Occipital lobe (tissue), 2 donors: ENCODE measurements around the gene PITPNM2. TPM values are rescaled to one million over a fixed set of nuclear protein-coding genes. Genes with fewer than 3 reads are reported as not detected.

ENCODE experiments used
- DNase-seq: peaks from one replicate; lab custom pipeline; 2025; lab: John Stamatoyannopoulos, UW
- total RNA-seq: library from RNA; depleted of rRNA; stranded (reverse); fragments of >200 nt; gene quantifications from one replicate; pipeline ENCODE4 v1.2.3, GENCODE V29; 2014

Gene PITPNM2
- total RNA-seq = 9.0 TPM

DNA sequence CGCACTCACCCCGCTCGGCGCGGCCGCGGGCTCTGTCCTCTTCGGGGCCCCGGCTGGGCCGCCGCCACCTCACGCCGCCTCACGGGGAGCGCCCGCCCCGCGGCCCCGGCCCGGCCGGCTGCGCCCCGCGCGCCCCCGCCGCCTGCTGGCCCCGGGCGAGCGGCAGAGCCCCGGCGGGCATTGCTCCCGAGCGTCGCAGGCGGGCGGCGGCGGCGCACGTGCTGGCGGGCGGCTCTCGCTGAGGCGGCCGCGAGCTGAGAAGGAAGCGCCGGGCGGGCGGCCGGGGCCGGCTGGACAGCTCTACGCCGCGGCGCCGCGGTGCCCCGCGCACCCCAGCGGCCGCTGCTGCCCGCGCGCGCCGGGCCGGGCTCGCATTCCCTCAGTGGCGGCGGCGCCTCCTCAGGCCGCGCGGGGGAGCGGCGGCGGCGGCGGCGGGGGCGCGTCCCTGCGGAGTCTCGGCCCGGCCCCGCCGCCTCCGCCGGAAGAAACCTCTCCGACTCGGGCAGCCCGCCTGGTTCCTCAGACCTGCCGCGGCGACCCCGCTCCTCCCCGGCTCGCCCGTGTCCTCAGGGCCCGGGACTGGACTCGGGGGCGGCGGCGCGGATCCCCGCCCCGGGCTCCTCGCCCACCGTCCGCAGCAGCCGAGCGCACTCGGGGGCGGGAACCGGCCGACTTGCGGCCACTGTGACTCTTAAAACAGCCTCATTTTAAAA, at the start of gene PITPNM2:
TSS of gene PITPNM2 (minus strand) at position 347 of the 713 bp plus-strand sequence. CDS start 116,500 bp downstream, outside the sequence.
- no peak for DNase-seq

DNA sequence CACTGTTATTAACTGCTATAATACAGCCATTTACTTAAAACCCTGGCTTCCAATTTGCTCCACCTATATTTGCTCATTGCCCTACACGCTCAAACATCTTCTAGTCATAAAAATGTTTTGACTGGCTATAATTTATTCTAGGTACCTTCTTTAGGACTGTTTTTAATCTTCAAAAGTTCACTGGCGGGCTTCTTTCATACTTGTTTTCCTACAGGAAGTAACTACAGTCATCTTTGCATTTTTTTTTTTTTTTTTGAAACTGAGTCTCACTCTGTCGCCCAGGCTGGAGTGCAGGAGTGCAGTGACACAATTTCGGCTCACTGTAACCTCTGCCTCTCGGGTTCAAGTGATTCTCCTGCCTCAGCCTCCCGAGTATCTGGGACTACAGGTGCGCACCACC, 49.5 kb upstream of the PITPNM2 start:
- DNase-seq = no peak

DNA sequence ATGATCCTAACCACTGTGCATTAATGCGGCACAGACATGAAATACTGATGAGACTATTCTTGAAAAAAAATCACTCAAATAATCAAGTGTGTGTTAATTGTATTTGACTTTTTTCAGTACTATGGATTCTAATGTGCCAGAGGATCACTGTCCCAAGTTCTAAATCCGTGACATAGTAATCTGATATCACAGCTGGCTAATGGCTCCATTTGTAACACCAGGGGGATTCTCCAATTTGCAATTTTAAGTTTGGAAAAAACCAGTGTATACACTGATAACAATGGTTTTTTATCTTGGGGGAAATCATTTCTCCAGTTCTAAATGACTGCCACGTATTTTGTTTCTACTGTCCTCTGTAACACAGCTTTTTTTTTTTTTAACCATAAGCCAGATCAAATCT, 49.0 kb upstream of the PITPNM2 start:
- DNase-seq = no peak

DNA sequence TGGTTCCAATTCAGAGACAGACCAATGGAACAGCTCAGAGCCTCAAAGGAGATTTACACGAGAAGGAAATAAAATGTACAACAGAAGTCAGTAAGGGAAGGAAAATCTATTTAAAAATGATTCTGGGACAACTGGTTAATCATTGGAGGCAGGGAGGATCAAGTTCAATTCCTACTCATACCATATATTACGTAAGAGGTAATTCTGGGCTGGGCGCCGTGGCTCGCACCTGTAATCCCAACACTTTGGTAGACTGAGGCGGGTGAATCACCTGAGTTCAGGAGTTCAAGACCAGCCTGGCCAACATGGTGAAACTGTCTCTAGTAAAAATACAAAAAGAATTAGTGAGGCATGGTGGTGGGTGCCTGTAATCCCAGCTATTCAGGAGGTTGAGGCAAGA, 36.7 kb upstream of the PITPNM2 start:
- no peak for DNase-seq

DNA sequence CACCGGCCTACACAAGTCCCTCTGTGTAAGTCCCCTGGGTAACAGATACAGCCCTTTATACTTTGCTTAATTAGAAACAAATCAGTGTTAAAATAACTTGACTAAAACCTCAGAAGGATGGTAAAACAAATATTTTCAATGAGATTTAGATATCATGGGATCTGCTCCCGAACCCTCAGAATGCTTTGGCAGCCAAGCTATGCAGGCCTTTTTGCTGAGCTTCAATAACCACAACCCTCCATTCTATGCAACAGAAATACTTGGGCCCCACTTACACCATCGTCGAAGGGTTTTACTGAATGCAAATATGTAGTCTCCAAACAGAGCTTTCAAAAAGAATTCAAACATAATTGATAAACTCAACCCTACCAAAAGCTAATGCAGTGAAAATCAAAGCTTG, 29.3 kb upstream of the PITPNM2 start:
- DNase-seq = no peak

DNA sequence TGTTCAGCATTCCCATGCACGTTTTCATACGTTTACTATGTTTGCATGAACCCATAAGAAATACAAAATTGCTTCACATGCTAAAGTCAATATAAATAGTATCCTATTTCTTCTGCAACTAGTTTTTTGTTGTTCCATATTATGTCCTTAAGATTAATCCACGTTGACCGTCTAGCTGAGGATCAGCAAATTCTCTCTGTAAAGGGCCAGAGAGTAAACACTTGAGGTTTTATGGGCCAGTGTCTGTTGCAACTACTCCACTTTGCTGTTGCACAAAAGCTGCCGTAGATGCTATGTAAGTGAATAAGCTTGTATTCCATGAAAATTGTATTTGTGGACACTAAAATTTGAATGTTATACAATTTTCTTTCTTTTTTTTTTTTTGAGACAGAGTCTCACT, 21.1 kb upstream of the PITPNM2 start:
- no peak for DNase-seq

DNA sequence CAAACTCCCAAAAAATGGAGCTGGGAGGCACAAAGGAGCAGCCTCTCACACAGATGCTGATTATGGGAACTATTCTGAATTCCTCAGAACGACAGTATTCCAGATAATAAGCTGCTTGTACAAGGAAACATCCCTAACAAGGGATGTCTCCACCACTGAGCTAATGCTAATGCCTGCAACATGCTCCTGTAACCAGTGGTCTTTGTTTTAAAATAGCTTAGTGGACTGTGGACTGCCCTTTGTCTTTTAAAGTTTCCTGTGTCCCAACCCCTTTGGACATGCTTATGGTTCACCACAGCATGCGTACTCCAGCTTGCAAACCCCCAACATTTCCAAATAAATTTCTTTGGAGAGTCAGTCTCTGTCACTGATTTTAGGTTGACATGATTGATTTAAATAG, 16.4 kb upstream of the PITPNM2 start:
- no peak for DNase-seq

DNA sequence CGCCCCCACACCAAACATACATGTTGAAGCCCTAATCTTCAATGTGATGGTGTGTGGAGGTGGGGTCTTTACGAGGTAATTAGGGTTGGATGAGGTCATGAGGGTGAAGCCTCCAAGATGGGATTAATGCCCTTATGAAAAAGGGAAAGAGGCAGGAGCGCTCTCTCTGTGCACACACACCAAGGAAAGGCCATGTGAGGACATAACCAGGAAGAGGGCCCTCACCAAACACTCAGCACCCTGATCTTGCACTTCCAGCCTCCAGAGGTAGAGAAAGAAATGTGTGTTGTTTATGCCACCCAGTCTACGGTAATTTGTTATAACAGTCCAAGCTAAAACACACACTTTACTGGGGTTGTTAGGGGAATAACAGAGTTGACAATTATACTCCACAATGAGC, 14.6 kb upstream of the PITPNM2 start:
- no peak for DNase-seq

DNA sequence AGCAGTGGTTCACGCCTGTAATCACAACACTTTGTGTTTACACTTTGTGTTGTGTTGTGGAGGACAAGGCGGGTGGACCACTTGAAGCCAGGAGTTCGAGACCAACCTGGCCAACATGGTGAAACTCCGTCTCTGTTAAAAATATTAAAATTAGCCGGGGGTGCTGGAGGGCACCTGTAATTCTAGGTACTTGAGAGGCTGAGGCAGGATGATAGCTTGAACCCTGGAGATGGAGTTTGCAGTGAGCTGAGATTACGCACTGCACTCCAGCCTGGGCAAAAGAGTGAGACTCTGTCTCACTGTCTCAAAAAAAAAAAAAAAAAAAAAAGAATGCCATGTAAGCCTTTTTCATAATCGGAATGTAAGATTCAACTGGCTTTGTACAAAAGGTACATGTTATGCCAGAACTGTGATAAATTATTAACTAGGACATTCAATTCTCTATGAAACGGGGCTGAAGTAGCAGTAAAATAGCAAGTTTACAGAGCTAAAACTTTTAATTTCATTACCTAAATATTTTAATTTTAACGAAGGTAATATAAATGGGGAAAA, 13.9 kb upstream of the PITPNM2 start:
- DNase-seq = no peak

DNA sequence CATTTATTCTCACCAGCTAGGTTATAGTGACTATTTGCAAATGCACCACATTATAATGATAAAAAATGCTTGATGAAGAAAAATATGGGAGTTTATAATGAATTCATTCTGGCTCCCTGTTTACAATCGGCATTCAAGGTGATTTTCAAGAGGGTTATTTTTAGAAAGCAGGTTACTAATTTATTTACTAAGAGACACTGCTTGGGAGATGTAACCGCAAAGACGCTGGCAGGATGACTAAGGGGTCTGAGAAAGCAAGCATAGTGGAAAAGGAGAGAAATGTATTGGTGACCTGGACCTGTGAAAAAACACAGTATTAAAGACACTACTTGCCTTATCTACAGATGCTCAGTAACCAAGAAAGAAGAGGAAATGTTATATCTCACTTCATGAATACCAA, 13.3 kb upstream of the PITPNM2 start:
- DNase-seq = no peak

DNA sequence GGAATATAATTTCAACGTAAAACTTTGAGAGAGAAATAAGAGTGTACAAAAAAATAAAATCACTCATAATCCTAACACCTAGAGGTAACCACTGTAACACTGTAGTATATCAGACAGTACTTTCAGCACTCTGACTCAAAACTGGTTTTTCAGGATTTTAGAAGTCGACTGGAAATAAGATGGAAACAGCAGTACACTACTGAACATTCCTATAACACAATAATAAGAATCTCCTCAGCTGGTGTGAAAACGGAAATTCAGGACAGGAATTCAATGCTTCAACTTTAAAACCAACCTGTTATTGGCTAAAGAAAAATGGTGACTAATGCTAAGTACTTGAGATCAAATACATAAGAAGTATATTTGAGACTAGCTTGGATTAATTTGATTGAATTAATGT, 12.3 kb upstream of the PITPNM2 start:
- no peak for DNase-seq

DNA sequence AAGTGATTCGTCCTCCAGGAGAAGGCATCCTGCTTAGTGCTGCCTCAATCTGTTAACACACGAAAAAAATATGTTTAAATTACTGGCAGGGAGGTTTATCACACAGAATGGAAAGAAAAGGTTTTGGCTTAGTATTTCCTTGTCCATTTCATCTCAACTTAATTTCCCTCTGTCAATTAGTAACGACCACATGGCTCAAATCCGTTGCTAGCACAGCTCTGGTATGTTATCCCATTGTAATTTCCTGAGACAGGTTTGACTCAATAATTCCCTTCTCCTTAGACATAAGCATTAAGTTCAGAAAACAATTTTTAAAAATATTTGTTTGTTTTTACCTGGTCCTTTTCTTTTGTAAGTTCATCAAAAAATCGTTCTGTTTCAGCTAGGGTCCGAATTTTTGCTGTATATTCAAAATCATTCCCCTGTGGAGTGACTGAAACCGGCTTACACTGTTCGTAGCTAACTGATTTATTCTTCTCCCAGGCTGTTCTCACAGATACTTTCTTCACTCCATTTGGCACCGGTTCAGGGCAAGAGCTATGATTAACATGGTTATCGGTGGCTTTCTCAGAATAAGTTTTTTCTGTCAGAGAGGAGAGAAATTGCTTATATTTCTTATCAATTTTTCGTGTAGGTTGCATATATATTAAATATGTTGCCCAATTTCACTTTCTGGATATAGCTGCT, 10.1 kb upstream of the PITPNM2 start:
- DNase-seq = no peak

DNA sequence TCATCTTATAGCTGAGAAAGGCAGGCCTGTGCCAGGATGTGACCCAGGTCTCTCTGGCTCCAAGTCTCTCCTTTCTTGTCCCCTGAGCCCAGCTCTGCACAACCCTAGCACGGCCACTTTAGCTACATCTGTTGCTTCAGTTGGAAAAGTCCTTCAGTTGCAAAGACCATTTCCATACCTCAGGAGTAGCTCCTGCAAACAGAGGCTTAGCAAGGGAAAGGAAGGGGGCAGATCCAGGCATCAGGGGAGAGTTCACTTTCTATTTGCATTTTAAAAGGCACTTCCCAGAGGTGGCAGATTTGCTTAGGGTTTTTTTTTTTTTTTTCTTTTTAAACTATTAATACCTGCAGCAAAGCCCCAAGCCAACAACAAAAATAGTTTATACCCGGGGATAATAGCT, 3.0 kb upstream of the PITPNM2 start:
- DNase-seq = no peak

DNA sequence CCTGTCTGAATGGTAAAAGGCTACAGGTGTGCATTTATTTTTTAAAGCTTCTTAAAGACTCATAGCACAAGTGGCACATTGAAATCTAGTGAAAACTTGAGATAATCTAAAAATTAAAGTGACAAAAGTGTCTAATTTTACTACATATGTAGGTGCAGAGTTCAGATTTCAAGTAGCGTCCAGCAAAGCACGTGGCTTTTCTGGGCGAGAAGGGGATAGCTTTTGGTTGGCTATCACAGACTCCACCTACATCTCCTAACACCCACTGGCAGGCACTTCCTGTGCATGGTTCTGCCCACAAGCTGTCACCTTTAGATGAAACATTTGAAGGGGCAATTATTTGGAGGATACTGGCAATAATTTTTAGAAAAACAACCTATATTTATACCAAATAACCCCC, 1.9 kb upstream of the PITPNM2 start:
- DNase-seq = no peak

DNA sequence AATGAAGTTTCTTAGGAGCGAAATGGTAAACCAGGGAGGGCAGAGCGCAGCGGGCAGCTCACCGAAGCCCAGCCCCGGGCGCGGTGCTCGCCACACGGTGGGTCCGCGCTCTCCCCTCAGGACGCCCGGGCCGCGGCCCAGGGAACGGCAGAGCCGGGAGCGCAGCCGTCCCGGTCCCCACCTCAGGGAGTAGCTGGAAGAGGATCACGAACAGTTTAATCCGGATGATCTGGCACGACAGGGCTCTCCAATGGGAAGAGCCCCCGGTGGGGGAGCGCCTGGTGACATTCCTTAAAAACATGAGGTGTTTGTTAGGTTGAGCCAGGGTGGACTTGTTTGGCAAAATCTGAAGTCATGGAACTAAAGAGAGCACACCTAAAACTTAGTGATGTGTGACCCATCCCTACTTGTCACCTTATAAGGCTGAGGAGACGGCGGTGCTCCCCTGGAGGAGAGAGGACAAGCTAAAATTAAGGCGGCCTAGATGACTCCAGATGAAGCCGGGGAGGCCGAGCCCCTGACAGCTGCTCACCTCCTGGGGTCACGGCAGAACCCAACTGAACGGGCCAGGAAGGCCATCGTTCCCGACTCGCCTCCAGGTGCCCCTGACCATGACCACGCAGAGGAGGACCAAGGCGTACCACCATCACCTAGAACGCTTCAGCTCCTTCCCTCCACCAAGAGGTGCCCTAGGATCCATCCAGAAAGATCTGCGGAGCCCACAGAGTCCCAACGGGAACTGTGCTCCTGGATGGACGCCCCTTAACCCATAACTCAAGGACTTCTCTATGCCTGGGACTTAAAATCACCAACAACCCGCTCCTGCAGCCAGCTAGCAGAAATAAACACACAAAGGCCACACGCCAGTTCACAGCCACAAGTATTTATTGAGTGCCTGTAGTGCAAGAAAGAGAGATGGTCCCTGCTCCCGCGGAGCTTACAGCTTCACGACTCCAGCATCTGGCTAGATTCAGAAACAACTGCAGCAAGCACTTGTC, 866 bp upstream of the PITPNM2 start:
- no peak for DNase-seq

DNA sequence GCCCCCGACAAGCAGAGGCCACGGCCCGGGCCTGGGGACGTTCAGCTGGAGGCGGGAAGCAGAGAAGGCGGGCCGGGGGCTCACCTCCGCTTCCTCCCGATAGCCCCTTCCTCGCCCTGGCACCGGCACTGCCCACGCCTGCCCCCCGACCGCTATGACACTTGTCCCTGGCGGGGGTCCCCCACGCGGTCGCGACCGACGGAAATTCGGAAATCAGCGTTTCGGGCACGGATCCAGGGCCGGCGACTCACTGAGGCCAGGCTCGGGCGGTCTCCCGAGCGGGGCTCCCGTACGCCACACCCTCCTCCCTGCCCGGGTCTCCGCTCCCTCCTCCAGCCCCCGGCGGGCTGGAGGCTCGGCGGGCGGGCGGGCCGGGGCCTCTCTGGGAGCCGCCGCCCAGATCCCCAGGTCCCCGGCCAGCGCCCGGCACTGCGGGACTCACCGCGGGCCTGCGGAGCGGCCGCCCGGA, 581 bp downstream of the PITPNM2 start:
- no peak for DNase-seq

DNA sequence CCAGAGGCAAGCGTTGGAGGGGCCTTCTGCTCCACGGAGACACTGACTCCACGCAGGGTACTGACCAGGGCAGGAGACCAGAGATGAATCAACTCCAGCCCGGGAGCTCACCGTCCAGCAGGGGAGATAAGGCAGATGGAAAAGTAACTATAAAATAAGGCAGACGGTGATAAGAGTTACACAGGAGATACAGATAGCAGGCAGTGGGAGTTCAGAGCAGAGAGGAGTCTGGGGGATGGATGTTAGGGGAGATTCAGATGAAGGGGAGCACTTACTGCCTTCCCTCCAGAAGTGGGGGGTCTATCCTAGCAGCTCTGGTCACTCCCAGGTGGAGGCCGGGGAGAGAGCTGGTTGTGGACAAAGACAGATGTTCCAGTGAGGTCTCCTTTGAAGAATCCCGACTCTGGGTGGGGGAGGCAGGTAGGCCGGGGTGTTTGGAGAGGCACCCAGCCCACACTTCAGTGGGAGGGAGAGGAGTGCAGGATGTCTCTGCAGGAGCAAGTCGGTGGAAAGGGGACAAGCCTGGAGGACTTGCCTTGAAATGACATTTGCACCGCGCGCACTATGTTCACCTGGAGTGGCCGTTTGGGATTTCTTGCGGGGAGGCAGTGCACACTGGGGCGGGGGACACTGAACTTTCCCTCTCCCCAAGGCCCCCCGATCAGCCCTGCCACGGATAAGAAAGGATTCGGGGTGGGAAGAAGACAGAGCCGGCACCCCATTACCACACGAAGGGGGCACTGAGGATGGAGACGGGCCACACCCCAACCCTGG, 1.2 kb downstream of the PITPNM2 start:
- DNase-seq = no peak

DNA sequence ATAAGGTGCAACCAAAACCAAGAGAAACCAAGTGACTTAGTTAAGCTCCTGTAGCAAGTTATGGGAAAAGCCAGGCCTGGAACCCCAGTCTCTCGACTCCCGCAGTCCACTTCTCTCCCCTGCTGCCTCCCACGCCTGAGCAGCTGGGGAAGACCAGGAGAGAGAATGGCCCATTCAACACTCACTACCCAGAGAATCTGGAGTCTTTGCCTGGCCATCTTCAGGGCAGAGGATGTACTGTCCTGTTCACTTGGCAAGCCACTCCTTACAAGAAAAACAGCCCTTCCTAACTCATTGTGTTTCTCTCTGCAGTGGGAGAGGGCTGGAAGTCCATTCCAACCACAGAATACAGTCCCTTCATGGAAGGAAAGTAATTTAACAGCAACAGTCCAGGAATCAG, 1.8 kb downstream of the PITPNM2 start:
- peak; percentile 13 for DNase-seq

DNA sequence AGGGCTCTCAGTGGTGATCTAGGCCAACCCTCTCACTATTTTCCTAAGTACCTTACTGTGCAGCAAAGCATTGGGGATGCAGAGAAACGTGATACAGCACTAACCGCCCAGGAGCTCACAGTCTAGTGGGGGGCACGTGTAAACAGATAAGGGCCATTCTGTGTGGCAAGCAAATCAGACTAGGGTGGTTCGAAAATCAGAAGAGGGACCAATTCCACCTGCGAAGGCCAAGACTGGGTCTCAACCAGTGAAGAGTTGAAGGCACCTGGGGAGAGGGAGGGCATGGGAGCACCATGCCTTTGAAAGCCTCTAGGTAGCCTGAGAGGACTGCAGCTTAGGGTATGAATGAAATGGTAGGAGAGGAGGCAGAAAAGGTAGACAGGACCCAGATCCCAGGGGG, 2.2 kb downstream of the PITPNM2 start:
- no peak for DNase-seq

DNA sequence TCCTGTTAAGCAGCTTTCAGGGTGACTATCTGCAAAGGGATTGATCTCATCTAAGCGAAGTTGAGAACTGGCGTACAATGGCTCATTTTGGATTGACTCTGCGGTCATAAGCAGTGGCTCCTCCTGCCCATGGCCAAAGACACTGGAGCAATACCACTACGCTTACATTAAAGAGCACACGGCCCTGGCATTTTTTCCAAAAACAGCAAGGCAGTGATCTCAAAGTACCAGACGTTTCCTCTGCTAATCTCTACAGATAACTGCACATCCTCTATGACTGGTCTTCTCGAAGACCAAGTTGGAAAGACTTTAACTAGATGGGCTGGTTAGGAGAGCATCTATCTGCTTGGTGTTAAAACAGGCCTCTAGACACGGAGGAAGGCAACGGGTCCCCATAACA, 2.7 kb downstream of the PITPNM2 start:
- DNase-seq = no peak

DNA sequence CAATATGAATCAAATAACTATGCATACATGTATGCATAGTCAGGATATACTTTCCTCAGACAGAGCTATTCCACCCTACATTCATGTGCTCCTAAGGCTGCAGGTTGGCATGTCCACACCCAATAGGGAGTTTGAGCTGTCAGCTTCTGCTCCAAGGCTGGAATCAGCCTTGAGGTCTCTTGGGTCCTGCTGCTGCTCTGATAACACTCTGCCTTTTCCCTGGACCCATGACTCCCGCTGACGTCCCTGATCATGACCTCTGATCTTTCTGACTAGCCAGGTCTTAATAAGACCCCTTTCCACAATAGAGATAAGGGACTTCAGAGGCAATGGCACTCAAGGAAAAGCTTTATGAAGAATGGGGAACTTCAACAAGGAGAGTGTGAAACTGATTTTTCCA, 5.7 kb downstream of the PITPNM2 start:
- DNase-seq = no peak
